ENCODE results near the gene PGBD1. TPM values are rescaled to one million over a fixed set of nuclear protein-coding genes. Genes with fewer than 3 reads are reported as not detected.

Gene PGBD1, protein sequence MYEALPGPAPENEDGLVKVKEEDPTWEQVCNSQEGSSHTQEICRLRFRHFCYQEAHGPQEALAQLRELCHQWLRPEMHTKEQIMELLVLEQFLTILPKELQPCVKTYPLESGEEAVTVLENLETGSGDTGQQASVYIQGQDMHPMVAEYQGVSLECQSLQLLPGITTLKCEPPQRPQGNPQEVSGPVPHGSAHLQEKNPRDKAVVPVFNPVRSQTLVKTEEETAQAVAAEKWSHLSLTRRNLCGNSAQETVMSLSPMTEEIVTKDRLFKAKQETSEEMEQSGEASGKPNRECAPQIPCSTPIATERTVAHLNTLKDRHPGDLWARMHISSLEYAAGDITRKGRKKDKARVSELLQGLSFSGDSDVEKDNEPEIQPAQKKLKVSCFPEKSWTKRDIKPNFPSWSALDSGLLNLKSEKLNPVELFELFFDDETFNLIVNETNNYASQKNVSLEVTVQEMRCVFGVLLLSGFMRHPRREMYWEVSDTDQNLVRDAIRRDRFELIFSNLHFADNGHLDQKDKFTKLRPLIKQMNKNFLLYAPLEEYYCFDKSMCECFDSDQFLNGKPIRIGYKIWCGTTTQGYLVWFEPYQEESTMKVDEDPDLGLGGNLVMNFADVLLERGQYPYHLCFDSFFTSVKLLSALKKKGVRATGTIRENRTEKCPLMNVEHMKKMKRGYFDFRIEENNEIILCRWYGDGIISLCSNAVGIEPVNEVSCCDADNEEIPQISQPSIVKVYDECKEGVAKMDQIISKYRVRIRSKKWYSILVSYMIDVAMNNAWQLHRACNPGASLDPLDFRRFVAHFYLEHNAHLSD
- total RNA-seq: 1.0 TPM
- polyA plus RNA-seq: under 1 TPM; 0.09 to 0.55 (median 0.36) TPM

- Mint-ChIP-seq H3K36me3 (peaks cover 9% of the 10 kb centered on the region), H3K27ac (no peak within 1 kb of the TSS), H3K4me3 (peak within 1 kb of the TSS in 3 of 4 donors; percentile 56 to 80 (median 61)), H3K27me3 (peaks cover 27% of the 10 kb centered on the region), H3K9me3 (peaks cover 0 to 13% (median 0%) of the 10 kb centered on the region in 7 donors), H3K4me1 (peaks cover 0 to 11% (median 10%) of the 10 kb centered on the region in 4 donors)
- H3K36me3 ChIP-seq (ENCODE audit: control insufficient read depth, insufficient read depth, low read length): peaks cover 6% of the 10 kb centered on the region
- H3K4me1 ChIP-seq (ENCODE audit: control insufficient read depth, insufficient read depth, low read length, poor library complexity, severe bottlenecking): peaks cover 11% of the 10 kb centered on the region
- H3K4me3 ChIP-seq (ENCODE audit: low read depth, low read length): peak within 1 kb of the TSS; percentile 28
- no peaks in the 10 kb centered on the region for H3K9me3 ChIP-seq (ENCODE audit: control insufficient read depth in 2 of 2, low read length in 2 of 2)
- no peak within 1 kb of the TSS for H3K27ac ChIP-seq (ENCODE audit: insufficient read depth, low read length, poor library complexity, severe bottlenecking)
- DNase-seq: peak in 2 of 3 donors; percentile 8 to 68
- peaks cover 11% of the 10 kb centered on the region for H3K27me3 ChIP-seq (ENCODE audit: control insufficient read depth, insufficient read depth, low read length)
- ATAC-seq (ENCODE audit: low read depth in 2 of 2): peak; percentile 43 to 64
Observed at GRCh38 chr6:28281288-28282064, at the start of gene PGBD1. Gene PGBD1 (plus strand): TSS chr6:28281572. CDS start chr6:28283814, 2,242 bp downstream.

DNA sequence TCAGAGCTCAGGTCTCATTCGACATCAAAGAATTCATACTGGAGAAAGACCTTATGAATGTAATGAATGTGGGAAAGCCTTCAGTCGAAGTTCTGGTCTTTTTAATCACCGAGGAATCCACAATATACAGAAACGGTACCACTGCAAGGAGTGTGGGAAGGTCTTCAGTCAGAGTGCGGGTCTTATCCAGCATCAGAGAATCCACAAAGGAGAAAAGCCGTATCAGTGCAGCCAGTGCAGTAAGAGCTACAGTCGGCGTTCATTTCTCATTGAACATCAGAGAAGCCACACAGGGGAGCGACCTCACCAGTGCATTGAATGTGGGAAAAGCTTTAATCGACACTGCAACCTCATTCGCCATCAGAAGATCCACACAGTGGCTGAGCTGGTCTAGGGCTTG, 48.6 kb upstream of the PGBD1 start:
- no peak overlapping the region for H3K4me3 Mint-ChIP-seq
- ATAC-seq (ENCODE audit: low read depth in 2 of 2): no peak
- H3K4me1 Mint-ChIP-seq: peaks cover 0 to 11% (median under 1%) of the 10 kb centered on the region in 4 donors
- peaks cover 0 to 1% (median 0%) of the 10 kb centered on the region in 7 donors for H3K9me3 Mint-ChIP-seq
- Histone ChIP-seq H3K27me3 (ENCODE audit: control insufficient read depth, insufficient read depth, low read length) (no peaks in the 10 kb centered on the region), H3K27ac (ENCODE audit: insufficient read depth, low read length, poor library complexity, severe bottlenecking) (no peak overlapping the region), H3K4me1 (ENCODE audit: control insufficient read depth, insufficient read depth, low read length, poor library complexity, severe bottlenecking) (no peaks in the 10 kb centered on the region), H3K36me3 (ENCODE audit: control insufficient read depth, insufficient read depth, low read length) (peaks cover 8% of the 10 kb centered on the region), H3K4me3 (ENCODE audit: low read depth, low read length) (no peak overlapping the region), H3K9me3 (ENCODE audit: control insufficient read depth in 2 of 2, low read length in 2 of 2) (no peaks in the 10 kb centered on the region)
- no peak overlapping the region for H3K27ac Mint-ChIP-seq
- DNase-seq: no peak
- peaks cover 36% of the 10 kb centered on the region for H3K36me3 Mint-ChIP-seq
- H3K27me3 Mint-ChIP-seq: no peaks in the 10 kb centered on the region

DNA sequence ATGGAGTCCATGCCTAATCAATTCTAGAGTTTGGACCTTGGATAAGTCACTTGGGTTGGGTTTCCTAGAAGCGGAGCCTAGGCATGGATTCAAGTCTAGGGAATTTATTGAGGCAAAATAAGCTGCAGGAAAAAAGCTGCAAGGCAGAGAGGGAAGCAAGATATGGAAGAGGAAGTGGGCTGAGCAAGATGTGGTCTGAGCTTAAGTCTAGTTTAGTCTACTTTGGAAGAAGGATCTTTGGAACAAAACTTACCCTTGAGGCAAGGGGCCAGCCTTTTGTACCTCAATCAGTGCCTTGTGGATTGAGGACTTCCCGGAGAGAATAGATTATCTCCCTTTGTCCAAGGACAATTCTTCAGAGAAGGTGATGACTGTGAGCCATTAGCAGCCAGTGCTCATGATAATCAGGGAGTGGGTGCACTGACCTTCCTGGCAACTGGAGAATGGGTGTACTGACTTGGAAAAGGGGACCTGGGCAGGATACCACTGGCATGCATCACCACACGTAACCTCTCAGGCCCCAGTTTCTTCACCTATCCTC, 45.4 kb upstream of the PGBD1 start:
- no peak overlapping the region for H3K27ac Mint-ChIP-seq
- no peaks in the 10 kb centered on the region for H3K9me3 ChIP-seq (ENCODE audit: control insufficient read depth in 2 of 2, low read length in 2 of 2)
- H3K27me3 Mint-ChIP-seq: no peaks in the 10 kb centered on the region
- H3K36me3 Mint-ChIP-seq: peaks cover 20% of the 10 kb centered on the region
- H3K4me3 ChIP-seq (ENCODE audit: low read depth, low read length): no peak overlapping the region
- no peak for DNase-seq
- no peaks in the 10 kb centered on the region for H3K4me1 Mint-ChIP-seq
- no peaks in the 10 kb centered on the region for H3K27me3 ChIP-seq (ENCODE audit: control insufficient read depth, insufficient read depth, low read length)
- H3K9me3 Mint-ChIP-seq: peaks cover 0 to 1% (median 0%) of the 10 kb centered on the region in 7 donors
- H3K4me1 ChIP-seq (ENCODE audit: control insufficient read depth, insufficient read depth, low read length, poor library complexity, severe bottlenecking): no peaks in the 10 kb centered on the region
- H3K27ac ChIP-seq (ENCODE audit: insufficient read depth, low read length, poor library complexity, severe bottlenecking): no peak overlapping the region
- no peak overlapping the region for H3K4me3 Mint-ChIP-seq
- H3K36me3 ChIP-seq (ENCODE audit: control insufficient read depth, insufficient read depth, low read length): peaks cover 4% of the 10 kb centered on the region
- no peak for ATAC-seq (ENCODE audit: low read depth in 2 of 2)

GRCh38 chr6:28239636-28240035, 41.7 kb upstream of the PGBD1 start:
- Mint-ChIP-seq H3K4me3 (no peak overlapping the region), H3K4me1 (no peaks in the 10 kb centered on the region)

GRCh38 chr6:28240471-28240870, 40.9 kb upstream of the PGBD1 start:
- DNase-seq (no peak), ATAC-seq (ENCODE audit: low read depth in 2 of 2) (no peak)
- no peak overlapping the region for H3K27ac Mint-ChIP-seq

More at GRCh38 chr6:28239636-28240035, 41.7 kb upstream of the PGBD1 start:
- DNase-seq (no peak), ATAC-seq (ENCODE audit: low read depth in 2 of 2) (no peak)
- H3K4me1 ChIP-seq (ENCODE audit: control insufficient read depth, insufficient read depth, low read length, poor library complexity, severe bottlenecking): no peaks in the 10 kb centered on the region
- no peak overlapping the region for H3K4me3 ChIP-seq (ENCODE audit: low read depth, low read length)
- H3K36me3 Mint-ChIP-seq: peaks cover 20% of the 10 kb centered on the region
- no peaks in the 10 kb centered on the region for H3K9me3 ChIP-seq (ENCODE audit: control insufficient read depth in 2 of 2, low read length in 2 of 2)
- H3K9me3 Mint-ChIP-seq: peaks cover 0 to 1% (median 0%) of the 10 kb centered on the region in 7 donors
- H3K27me3 Mint-ChIP-seq: no peaks in the 10 kb centered on the region
- no peaks in the 10 kb centered on the region for H3K27me3 ChIP-seq (ENCODE audit: control insufficient read depth, insufficient read depth, low read length)
- H3K27ac ChIP-seq (ENCODE audit: insufficient read depth, low read length, poor library complexity, severe bottlenecking): no peak overlapping the region
- H3K36me3 ChIP-seq (ENCODE audit: control insufficient read depth, insufficient read depth, low read length): peaks cover 4% of the 10 kb centered on the region
- H3K27ac Mint-ChIP-seq: no peak overlapping the region

DNA sequence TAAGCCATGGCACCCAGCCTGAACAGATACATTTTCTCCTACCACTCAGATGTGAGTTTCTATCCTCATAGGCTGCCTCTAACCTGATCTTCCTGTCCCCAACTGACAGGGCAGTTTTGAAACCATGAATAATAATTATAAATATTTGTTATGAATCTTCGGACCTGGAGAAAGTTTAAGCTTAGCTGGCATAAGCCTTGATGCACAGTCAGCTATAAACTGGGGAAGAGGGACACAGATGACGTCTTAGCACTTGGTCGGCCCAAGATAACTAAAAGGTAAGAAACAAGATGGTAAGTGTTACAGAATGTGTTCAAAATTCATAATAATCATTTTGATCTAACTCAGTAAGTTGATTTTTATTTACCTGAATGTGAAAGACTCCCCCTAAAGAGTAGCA, 37.4 kb upstream of the PGBD1 start:
- H3K36me3 ChIP-seq (ENCODE audit: control insufficient read depth, insufficient read depth, low read length): peaks cover 38% of the 10 kb centered on the region
- Mint-ChIP-seq H3K9me3 (no peaks in the 10 kb centered on the region), H3K4me3 (no peak overlapping the region), H3K36me3 (peaks cover 49% of the 10 kb centered on the region), H3K27ac (no peak overlapping the region), H3K27me3 (no peaks in the 10 kb centered on the region), H3K4me1 (peaks cover 5 to 10% (median 8%) of the 10 kb centered on the region in 4 donors)
- H3K27ac ChIP-seq (ENCODE audit: insufficient read depth, low read length, poor library complexity, severe bottlenecking): no peak overlapping the region
- no peaks in the 10 kb centered on the region for H3K9me3 ChIP-seq (ENCODE audit: control insufficient read depth in 2 of 2, low read length in 2 of 2)
- H3K27me3 ChIP-seq (ENCODE audit: control insufficient read depth, insufficient read depth, low read length): no peaks in the 10 kb centered on the region
- H3K4me3 ChIP-seq (ENCODE audit: low read depth, low read length): no peak overlapping the region
- DNase-seq (no peak), ATAC-seq (ENCODE audit: low read depth in 2 of 2) (no peak)
- no peaks in the 10 kb centered on the region for H3K4me1 ChIP-seq (ENCODE audit: control insufficient read depth, insufficient read depth, low read length, poor library complexity, severe bottlenecking)

More at GRCh38 chr6:28240471-28240870, 40.9 kb upstream of the PGBD1 start:
- Histone ChIP-seq H3K9me3 (ENCODE audit: control insufficient read depth in 2 of 2, low read length in 2 of 2) (no peaks in the 10 kb centered on the region), H3K36me3 (ENCODE audit: control insufficient read depth, insufficient read depth, low read length) (peaks cover 13% of the 10 kb centered on the region), H3K4me1 (ENCODE audit: control insufficient read depth, insufficient read depth, low read length, poor library complexity, severe bottlenecking) (no peaks in the 10 kb centered on the region), H3K4me3 (ENCODE audit: low read depth, low read length) (no peak overlapping the region), H3K27ac (ENCODE audit: insufficient read depth, low read length, poor library complexity, severe bottlenecking) (no peak overlapping the region), H3K27me3 (ENCODE audit: control insufficient read depth, insufficient read depth, low read length) (no peaks in the 10 kb centered on the region)
- Mint-ChIP-seq H3K4me1 (no peaks in the 10 kb centered on the region), H3K9me3 (peaks cover 0 to 1% (median 0%) of the 10 kb centered on the region in 7 donors), H3K36me3 (peaks cover 21% of the 10 kb centered on the region), H3K27me3 (no peaks in the 10 kb centered on the region), H3K4me3 (no peak overlapping the region)
